GM23248 (cell line): ENCODE data around the gene NID2.

Experiments
- EZH2 ChIP-seq: fragments of 200-600 bp; sonication (generic); IDR thresholded peaks from 2 replicates; pipeline ENCODE4 v1.6.1; 2018; ENCODE audit warnings: antibody characterized with exemption, mild to moderate bottlenecking; ENCODE audit not compliant: insufficient read depth, poor library complexity, severe bottlenecking
- EZH2phosphoT487 ChIP-seq: fragments of 200-600 bp; sonication (generic); IDR thresholded peaks from 2 replicates; pipeline ENCODE4 v1.6.1; 2018; ENCODE audit warnings: antibody characterized with exemption, moderate library complexity, mild to moderate bottlenecking, low read depth; ENCODE audit not compliant: insufficient read depth

DNA sequence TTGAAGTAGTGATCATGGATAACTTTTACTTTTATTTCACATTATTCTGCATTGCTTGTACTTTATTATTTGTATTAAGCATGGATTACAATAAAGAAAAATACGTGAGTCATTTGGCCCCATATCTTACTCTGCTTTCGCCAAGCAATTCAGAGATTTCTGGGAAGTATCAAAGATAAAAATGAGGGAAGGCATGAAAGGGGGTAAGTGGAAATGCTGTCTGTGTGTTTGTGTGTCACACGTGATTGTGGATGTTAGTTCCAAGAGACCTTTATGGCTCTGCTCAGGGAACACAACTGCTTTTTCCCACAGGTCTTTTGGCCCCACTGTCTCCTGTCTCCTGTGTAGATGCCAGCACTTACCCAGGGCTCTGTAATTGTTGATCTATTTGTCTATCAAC is 10.5 kb downstream of the NID2 start:
- TF ChIP-seq EZH2, result no peak
- TF ChIP-seq EZH2phosphoT487, result no peak
